ENCODE measurements around the gene OR10S1. TPM values are rescaled to one million over a fixed set of nuclear protein-coding genes. Genes with fewer than 3 reads are reported as not detected.

Gene OR10S1
- total and polyA plus RNA-seq, 2 of the 8 experiments (the other 6 are each of a cell fraction or from before 2014, with no cell fraction given): not detected

DNA sequence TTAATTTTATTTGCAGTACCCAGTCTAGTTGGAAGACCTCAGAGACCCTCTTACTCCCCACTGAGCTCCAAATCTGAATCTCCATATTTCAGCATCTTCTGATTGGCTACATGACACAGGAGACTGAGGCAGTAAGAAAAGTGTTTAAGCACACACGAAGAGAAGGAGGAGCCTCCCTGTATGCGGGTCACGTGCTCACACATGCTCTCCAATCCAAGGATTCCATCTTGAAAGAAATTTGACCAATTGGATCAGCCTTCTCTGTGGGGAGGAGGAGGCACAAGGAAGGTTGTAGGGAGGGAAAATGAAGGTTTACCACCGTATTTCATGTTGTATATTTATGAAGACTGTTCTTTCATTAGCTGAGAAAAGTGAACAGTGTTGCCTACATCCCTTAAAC lies 35.2 kb downstream of the OR10S1 start (continued):
- TF ChIP-seq, protein P1, sequence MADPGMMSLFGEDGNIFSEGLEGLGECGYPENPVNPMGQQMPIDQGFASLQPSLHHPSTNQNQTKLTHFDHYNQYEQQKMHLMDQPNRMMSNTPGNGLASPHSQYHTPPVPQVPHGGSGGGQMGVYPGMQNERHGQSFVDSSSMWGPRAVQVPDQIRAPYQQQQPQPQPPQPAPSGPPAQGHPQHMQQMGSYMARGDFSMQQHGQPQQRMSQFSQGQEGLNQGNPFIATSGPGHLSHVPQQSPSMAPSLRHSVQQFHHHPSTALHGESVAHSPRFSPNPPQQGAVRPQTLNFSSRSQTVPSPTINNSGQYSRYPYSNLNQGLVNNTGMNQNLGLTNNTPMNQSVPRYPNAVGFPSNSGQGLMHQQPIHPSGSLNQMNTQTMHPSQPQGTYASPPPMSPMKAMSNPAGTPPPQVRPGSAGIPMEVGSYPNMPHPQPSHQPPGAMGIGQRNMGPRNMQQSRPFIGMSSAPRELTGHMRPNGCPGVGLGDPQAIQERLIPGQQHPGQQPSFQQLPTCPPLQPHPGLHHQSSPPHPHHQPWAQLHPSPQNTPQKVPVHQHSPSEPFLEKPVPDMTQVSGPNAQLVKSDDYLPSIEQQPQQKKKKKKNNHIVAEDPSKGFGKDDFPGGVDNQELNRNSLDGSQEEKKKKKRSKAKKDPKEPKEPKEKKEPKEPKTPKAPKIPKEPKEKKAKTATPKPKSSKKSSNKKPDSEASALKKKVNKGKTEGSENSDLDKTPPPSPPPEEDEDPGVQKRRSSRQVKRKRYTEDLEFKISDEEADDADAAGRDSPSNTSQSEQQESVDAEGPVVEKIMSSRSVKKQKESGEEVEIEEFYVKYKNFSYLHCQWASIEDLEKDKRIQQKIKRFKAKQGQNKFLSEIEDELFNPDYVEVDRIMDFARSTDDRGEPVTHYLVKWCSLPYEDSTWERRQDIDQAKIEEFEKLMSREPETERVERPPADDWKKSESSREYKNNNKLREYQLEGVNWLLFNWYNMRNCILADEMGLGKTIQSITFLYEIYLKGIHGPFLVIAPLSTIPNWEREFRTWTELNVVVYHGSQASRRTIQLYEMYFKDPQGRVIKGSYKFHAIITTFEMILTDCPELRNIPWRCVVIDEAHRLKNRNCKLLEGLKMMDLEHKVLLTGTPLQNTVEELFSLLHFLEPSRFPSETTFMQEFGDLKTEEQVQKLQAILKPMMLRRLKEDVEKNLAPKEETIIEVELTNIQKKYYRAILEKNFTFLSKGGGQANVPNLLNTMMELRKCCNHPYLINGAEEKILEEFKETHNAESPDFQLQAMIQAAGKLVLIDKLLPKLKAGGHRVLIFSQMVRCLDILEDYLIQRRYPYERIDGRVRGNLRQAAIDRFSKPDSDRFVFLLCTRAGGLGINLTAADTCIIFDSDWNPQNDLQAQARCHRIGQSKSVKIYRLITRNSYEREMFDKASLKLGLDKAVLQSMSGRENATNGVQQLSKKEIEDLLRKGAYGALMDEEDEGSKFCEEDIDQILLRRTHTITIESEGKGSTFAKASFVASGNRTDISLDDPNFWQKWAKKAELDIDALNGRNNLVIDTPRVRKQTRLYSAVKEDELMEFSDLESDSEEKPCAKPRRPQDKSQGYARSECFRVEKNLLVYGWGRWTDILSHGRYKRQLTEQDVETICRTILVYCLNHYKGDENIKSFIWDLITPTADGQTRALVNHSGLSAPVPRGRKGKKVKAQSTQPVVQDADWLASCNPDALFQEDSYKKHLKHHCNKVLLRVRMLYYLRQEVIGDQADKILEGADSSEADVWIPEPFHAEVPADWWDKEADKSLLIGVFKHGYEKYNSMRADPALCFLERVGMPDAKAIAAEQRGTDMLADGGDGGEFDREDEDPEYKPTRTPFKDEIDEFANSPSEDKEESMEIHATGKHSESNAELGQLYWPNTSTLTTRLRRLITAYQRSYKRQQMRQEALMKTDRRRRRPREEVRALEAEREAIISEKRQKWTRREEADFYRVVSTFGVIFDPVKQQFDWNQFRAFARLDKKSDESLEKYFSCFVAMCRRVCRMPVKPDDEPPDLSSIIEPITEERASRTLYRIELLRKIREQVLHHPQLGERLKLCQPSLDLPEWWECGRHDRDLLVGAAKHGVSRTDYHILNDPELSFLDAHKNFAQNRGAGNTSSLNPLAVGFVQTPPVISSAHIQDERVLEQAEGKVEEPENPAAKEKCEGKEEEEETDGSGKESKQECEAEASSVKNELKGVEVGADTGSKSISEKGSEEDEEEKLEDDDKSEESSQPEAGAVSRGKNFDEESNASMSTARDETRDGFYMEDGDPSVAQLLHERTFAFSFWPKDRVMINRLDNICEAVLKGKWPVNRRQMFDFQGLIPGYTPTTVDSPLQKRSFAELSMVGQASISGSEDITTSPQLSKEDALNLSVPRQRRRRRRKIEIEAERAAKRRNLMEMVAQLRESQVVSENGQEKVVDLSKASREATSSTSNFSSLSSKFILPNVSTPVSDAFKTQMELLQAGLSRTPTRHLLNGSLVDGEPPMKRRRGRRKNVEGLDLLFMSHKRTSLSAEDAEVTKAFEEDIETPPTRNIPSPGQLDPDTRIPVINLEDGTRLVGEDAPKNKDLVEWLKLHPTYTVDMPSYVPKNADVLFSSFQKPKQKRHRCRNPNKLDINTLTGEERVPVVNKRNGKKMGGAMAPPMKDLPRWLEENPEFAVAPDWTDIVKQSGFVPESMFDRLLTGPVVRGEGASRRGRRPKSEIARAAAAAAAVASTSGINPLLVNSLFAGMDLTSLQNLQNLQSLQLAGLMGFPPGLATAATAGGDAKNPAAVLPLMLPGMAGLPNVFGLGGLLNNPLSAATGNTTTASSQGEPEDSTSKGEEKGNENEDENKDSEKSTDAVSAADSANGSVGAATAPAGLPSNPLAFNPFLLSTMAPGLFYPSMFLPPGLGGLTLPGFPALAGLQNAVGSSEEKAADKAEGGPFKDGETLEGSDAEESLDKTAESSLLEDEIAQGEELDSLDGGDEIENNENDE (IDR thresholded peaks at IDR 0.05; ENCODE audit: insufficient replicate concordance, low read length): no peak
- no peak for TF ChIP-seq EGR1 (IDR thresholded peaks at IDR 0.05; ENCODE audit: borderline replicate concordance, low read depth, low read length)
- TF ChIP-seq BCL11A (IDR thresholded peaks at IDR 0.05; ENCODE audit: low read depth in 2 of 2, low read length in 2 of 2): no peak
- no peak for TF ChIP-seq RNF2 (IDR thresholded peaks at IDR 0.05; ENCODE audit: borderline replicate concordance, low read depth, low read length, missing control alignments, poor library complexity, severe bottlenecking)
- TF ChIP-seq CTBP2 (IDR thresholded peaks at IDR 0.05; ENCODE audit: borderline replicate concordance, insufficient read depth, insufficient read length, low read length): no peak
- no peak for TF ChIP-seq BRCA1 (IDR thresholded peaks at IDR 0.05; ENCODE audit: low read depth, low read length)
- TF ChIP-seq TCF12 (IDR thresholded peaks at IDR 0.05; ENCODE audit: low read depth, low read length): no peak
- no peak for TF ChIP-seq GTF2F1 (IDR thresholded peaks at IDR 0.05; ENCODE audit: borderline replicate concordance, low read depth, low read length)
- TF ChIP-seq NRF1 (IDR thresholded peaks at IDR 0.05; ENCODE audit: low read depth, low read length): no peak
- no peak for TF ChIP-seq RAD21 (IDR thresholded peaks at IDR 0.05 in 1 of 2, conservative IDR thresholded peaks at IDR 0.05 in 1 of 2; ENCODE audit: low read depth in 2 of 2, low read length in 2 of 2)

Data from H1 (cell line).